ENCODE results near the gene AMIGO2. TPM values are rescaled to one million over a fixed set of nuclear protein-coding genes. Genes with fewer than 3 reads are reported as not detected.

AMIGO2 gene
- total and polyA plus RNA-seq, 2 donors (not counting 1 experiment from before 2014, with no cell fraction given) = 6.9 to 12.4 TPM

- Histone ChIP-seq H2AFZ (ENCODE audit: low read length) (no peak overlapping the region), H3K79me2 (ENCODE audit: control insufficient read depth, insufficient read depth, low read length) (no peaks in the 10 kb centered on the region), H3K4me3 (replicated peaks in 1 of 4; ENCODE audit: control extremely low read depth in 1 of 4, insufficient read depth in 1 of 4, low read depth in 3 of 4, low read length in 4 of 4) (no peak overlapping the region), H3K27me3 (ENCODE audit: control insufficient read depth, insufficient read depth, low read length) (no peaks in the 10 kb centered on the region), H4K20me1 (ENCODE audit: control insufficient read depth, extremely low read depth, insufficient read depth, low read length) (no peaks in the 10 kb centered on the region), H3K27ac (ENCODE audit: insufficient read depth, low read length) (no peak overlapping the region), H3K9ac (ENCODE audit: insufficient read depth, low read length) (no peak overlapping the region), H3K4me1 (ENCODE audit: control insufficient read depth, extremely low read depth, insufficient read depth, low read length) (peaks cover 4% of the 10 kb centered on the region), H3K36me3 (ENCODE audit: control insufficient read depth, insufficient read depth, low read length) (no peaks in the 10 kb centered on the region), H3K9me3 (ENCODE audit: control insufficient read depth, insufficient read depth, low read depth, low read length) (no peaks in the 10 kb centered on the region), H3K4me2 (ENCODE audit: extremely low read depth, insufficient read depth, low read length) (no peak overlapping the region)
- TF ChIP-seq CTCF (conservative IDR thresholded peaks at IDR 0.05 in 1 of 2, IDR thresholded peaks at IDR 0.05 in 1 of 2; ENCODE audit: low read depth in 1 of 2, low read length in 2 of 2) (no peak), EZH2 (IDR thresholded peaks at IDR 0.05; ENCODE audit: low read length, missing control alignments) (no peak)
- no peak for DNase-seq (ENCODE audit: low read depth in 2 of 2)
Measured at GRCh38 chr12:47123730-47124129, 44.0 kb upstream of the AMIGO2 start.

- Histone ChIP-seq H2AFZ (ENCODE audit: low read length) (no peak overlapping the region), H3K27ac (ENCODE audit: insufficient read depth, low read length) (no peak overlapping the region), H3K9ac (ENCODE audit: insufficient read depth, low read length) (no peak overlapping the region)
Measured at GRCh38 chr12:47122602-47123001, 42.8 kb upstream of the AMIGO2 start.

GRCh38 chr12:47121146-47121545, 41.4 kb upstream of the AMIGO2 start:
- Histone ChIP-seq H3K4me2 (ENCODE audit: extremely low read depth, insufficient read depth, low read length) (no peak overlapping the region), H3K4me1 (ENCODE audit: control insufficient read depth, extremely low read depth, insufficient read depth, low read length) (peaks cover 4% of the 10 kb centered on the region), H2AFZ (ENCODE audit: low read length) (no peak overlapping the region), H3K79me2 (ENCODE audit: control insufficient read depth, insufficient read depth, low read length) (no peaks in the 10 kb centered on the region), H3K4me3 (replicated peaks in 1 of 4; ENCODE audit: control extremely low read depth in 1 of 4, insufficient read depth in 1 of 4, low read depth in 3 of 4, low read length in 4 of 4) (no peak overlapping the region), H3K27ac (ENCODE audit: insufficient read depth, low read length) (no peak overlapping the region), H3K9ac (ENCODE audit: insufficient read depth, low read length) (no peak overlapping the region), H3K36me3 (ENCODE audit: control insufficient read depth, insufficient read depth, low read length) (no peaks in the 10 kb centered on the region), H3K27me3 (ENCODE audit: control insufficient read depth, insufficient read depth, low read length) (no peaks in the 10 kb centered on the region), H3K9me3 (ENCODE audit: control insufficient read depth, insufficient read depth, low read depth, low read length) (no peaks in the 10 kb centered on the region), H4K20me1 (ENCODE audit: control insufficient read depth, extremely low read depth, insufficient read depth, low read length) (no peaks in the 10 kb centered on the region)
- TF ChIP-seq CTCF (conservative IDR thresholded peaks at IDR 0.05 in 1 of 2, IDR thresholded peaks at IDR 0.05 in 1 of 2; ENCODE audit: low read depth in 1 of 2, low read length in 2 of 2) = no peak
- TF ChIP-seq EZH2 (IDR thresholded peaks at IDR 0.05; ENCODE audit: low read length, missing control alignments) = no peak
- DNase-seq (ENCODE audit: low read depth in 2 of 2) = peak in 1 of 2 donors; percentile 70

More at GRCh38 chr12:47122602-47123001, 42.8 kb upstream of the AMIGO2 start:
- DNase-seq (ENCODE audit: low read depth in 2 of 2) = no peak
- peaks cover 4% of the 10 kb centered on the region for H3K4me1 ChIP-seq (ENCODE audit: control insufficient read depth, extremely low read depth, insufficient read depth, low read length)
- H3K9me3 ChIP-seq (ENCODE audit: control insufficient read depth, insufficient read depth, low read depth, low read length) = no peaks in the 10 kb centered on the region
- no peak for TF ChIP-seq EZH2 (IDR thresholded peaks at IDR 0.05; ENCODE audit: low read length, missing control alignments)
- no peak for TF ChIP-seq CTCF (conservative IDR thresholded peaks at IDR 0.05 in 1 of 2, IDR thresholded peaks at IDR 0.05 in 1 of 2; ENCODE audit: low read depth in 1 of 2, low read length in 2 of 2)
- no peaks in the 10 kb centered on the region for H4K20me1 ChIP-seq (ENCODE audit: control insufficient read depth, extremely low read depth, insufficient read depth, low read length)
- H3K27me3 ChIP-seq (ENCODE audit: control insufficient read depth, insufficient read depth, low read length) = no peaks in the 10 kb centered on the region
- no peak overlapping the region for H3K4me2 ChIP-seq (ENCODE audit: extremely low read depth, insufficient read depth, low read length)
- H3K79me2 ChIP-seq (ENCODE audit: control insufficient read depth, insufficient read depth, low read length) = no peaks in the 10 kb centered on the region
- no peaks in the 10 kb centered on the region for H3K36me3 ChIP-seq (ENCODE audit: control insufficient read depth, insufficient read depth, low read length)
- no peak overlapping the region for H3K4me3 ChIP-seq (replicated peaks in 1 of 4; ENCODE audit: control extremely low read depth in 1 of 4, insufficient read depth in 1 of 4, low read depth in 3 of 4, low read length in 4 of 4)

All from fibroblast of lung (primary cell).